Natural killer cell (primary cell): Measurements from ENCODE around the gene MSI2. TPM values are rescaled to one million over a fixed set of nuclear protein-coding genes. Genes with fewer than 3 reads are reported as not detected.

Experiments
- ATAC-seq, 3 donors: fragments of 150-1000 bp in 2 of 3; fragments of 200-7000 bp in 1 of 3; cut with Tn5 transposase; 1 replicate in 1 of 3; 2 replicates in 2 of 3; pipeline ENCODE4 v1.10.0; 2021; ENCODE audit warnings: mild to moderate bottlenecking in 2 of 3, moderate library complexity in 2 of 3
- DNase-seq, 2 donors: peaks; one replicate each; pipeline versions ENCODE4 v3.0.0 to v3.0.0-alpha.2; 2013 to 2021; ENCODE audit warnings: mixed read lengths in 1 of 2
- H3K27ac ChIP-seq: one replicate; pipeline ENCODE4 v1.5.1; 2013; ENCODE audit warnings: mild to moderate bottlenecking, low read length
- H3K27me3 ChIP-seq: one replicate; pipeline ENCODE4 v1.6.1; 2013; ENCODE audit warnings: low read length; ENCODE audit not compliant: control insufficient read depth, insufficient read depth
- H3K36me3 ChIP-seq: one replicate; pipeline ENCODE4 v1.6.1; 2013; ENCODE audit warnings: low read length; ENCODE audit not compliant: control insufficient read depth, insufficient read depth
- H3K4me1 ChIP-seq: one replicate; pipeline ENCODE4 v1.6.1; 2013; ENCODE audit warnings: low read length; ENCODE audit not compliant: control insufficient read depth, insufficient read depth
- H3K4me3 ChIP-seq: one replicate; pipeline ENCODE4 v1.5.1; 2013; ENCODE audit warnings: low read length
- H3K9me3 ChIP-seq: one replicate; pipeline ENCODE4 v1.6.1; 2013; ENCODE audit warnings: low read length; ENCODE audit not compliant: control insufficient read depth, insufficient read depth
- H3K27ac Mint-ChIP-seq, 2 donors: one replicate each; pipeline ENCODE4 v1.8.0; 2022; ENCODE audit warnings: mild to moderate bottlenecking in 2 of 2, mixed read lengths in 2 of 2, moderate library complexity in 1 of 2
- H3K27me3 Mint-ChIP-seq, 2 donors: one replicate each; pipeline ENCODE4 v1.8.0; 2022; ENCODE audit warnings: low read depth in 2 of 2, mixed read lengths in 2 of 2
- H3K36me3 Mint-ChIP-seq: one replicate; pipeline ENCODE4 v1.8.0; 2022; ENCODE audit warnings: mixed read lengths
- H3K4me1 Mint-ChIP-seq, 2 donors: one replicate each; pipeline ENCODE4 v1.8.0; 2022; ENCODE audit warnings: mixed read lengths in 2 of 2
- H3K4me3 Mint-ChIP-seq: one replicate; pipeline ENCODE4 v1.8.0; 2022; ENCODE audit warnings: mild to moderate bottlenecking, moderate library complexity, mixed read lengths
- H3K9me3 Mint-ChIP-seq, 2 donors: one replicate each; pipeline ENCODE4 v1.8.0; 2022; ENCODE audit warnings: mixed read lengths in 2 of 2
- WGBS: methylation state at CpG from one replicate; pipeline ENCODE4 v1.1.7; 2013; ENCODE audit warnings: missing lambda C conversion rate; ENCODE audit not compliant: insufficient coverage; 5-methylcytosine and 5-hydroxymethylcytosine counted together
- intact Hi-C: fragments of 100-400 bp; cut with micrococcal nuclease; formaldehyde crosslinking; loops from one replicate; pipeline ENCODE4 v1.14.2; 2022
- total RNA-seq, 4 donors: library from RNA; stranded (reverse); fragments of 120-200 nt in 1 of 4; gene quantifications; one replicate each; pipeline versions ENCODE4 v1.2.3 to v1.2.4, GENCODE V29; 2013 to 2022
- TF ChIP-seq, protein P1 (sequence below): fragments of 200-600 bp; IDR thresholded peaks from one replicate; pipeline ENCODE4 v1.8.0; 2022; ENCODE audit warnings: antibody characterized with exemption

The MSI2 gene
- total RNA-seq, 3 donors from 2014 or later (not counting 1 experiment from before 2014, with no cell fraction given): 95.5 to 145 (median 96.8) TPM

DNA sequence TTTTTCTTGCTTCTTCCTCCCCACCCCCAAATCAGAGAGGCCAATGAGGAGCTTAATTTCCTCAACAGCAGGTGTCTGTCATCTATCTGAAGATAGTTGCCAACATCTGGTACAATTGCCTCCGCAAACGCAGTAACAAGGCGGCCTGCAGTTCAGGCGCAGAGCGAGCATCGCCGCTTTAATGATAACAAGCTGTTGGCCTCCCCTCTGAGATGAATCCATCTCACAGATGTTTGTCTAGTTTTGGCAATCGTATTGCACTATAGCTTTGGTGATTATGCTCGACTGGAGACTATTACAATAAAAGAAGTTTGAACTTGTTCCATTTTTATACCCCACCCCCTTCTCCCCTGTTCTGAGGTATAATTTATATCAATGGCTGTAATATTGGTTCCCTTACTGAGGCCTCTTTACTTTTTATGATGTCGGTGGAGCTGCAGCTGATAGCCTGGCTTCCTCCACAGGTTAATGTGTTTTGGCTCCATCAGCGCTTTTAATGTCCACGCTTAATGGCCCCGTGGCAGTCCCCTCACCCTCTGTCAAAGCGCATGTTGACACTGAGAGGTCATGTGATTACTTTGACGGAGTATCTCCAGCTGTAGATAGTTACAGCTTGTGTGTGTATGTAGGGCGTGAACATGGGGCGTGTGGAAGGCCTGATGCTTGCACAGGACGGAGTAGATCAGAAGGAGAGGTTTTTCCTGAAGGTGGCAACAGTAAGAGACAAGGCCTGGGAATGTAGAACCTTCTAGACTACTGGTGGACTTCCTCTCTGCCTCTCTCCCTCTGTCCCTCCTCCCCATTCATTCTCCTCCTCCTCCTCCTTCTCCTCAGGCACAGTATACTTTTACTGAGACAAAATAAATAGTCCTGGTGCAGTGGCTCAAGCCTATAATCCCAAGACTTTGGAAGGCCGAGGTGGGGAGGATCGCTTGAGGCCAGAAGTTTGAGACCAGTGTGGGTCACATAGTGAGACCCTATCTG lies 164.7 kb downstream of the MSI2 start:
- peaks cover 6% of the 10 kb centered on the region for H3K4me1 ChIP-seq
- ATAC-seq: no peak
- Mint-ChIP-seq H3K4me1 (peaks cover 10 to 30% of the 10 kb centered on the region in 2 donors), H3K36me3 (no peaks in the 10 kb centered on the region), H3K27me3 (no peaks in the 10 kb centered on the region), H3K27ac (no peak overlapping the region), H3K9me3 (no peaks in the 10 kb centered on the region), H3K4me3 (no peak overlapping the region)
- no peak overlapping the region for H3K4me3 ChIP-seq
- no peaks in the 10 kb centered on the region for H3K27me3 ChIP-seq
- DNase-seq: no peak
- peaks cover 4% of the 10 kb centered on the region for H3K9me3 ChIP-seq
- H3K27ac ChIP-seq: no peak overlapping the region
- 93% methylated on average over 19 of the region's 20 CpGs for WGBS
- intact Hi-C loops: no loop called here
- H3K36me3 ChIP-seq: no peaks in the 10 kb centered on the region
- TF ChIP-seq, protein P1, sequence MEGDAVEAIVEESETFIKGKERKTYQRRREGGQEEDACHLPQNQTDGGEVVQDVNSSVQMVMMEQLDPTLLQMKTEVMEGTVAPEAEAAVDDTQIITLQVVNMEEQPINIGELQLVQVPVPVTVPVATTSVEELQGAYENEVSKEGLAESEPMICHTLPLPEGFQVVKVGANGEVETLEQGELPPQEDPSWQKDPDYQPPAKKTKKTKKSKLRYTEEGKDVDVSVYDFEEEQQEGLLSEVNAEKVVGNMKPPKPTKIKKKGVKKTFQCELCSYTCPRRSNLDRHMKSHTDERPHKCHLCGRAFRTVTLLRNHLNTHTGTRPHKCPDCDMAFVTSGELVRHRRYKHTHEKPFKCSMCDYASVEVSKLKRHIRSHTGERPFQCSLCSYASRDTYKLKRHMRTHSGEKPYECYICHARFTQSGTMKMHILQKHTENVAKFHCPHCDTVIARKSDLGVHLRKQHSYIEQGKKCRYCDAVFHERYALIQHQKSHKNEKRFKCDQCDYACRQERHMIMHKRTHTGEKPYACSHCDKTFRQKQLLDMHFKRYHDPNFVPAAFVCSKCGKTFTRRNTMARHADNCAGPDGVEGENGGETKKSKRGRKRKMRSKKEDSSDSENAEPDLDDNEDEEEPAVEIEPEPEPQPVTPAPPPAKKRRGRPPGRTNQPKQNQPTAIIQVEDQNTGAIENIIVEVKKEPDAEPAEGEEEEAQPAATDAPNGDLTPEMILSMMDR: no peak

DNA sequence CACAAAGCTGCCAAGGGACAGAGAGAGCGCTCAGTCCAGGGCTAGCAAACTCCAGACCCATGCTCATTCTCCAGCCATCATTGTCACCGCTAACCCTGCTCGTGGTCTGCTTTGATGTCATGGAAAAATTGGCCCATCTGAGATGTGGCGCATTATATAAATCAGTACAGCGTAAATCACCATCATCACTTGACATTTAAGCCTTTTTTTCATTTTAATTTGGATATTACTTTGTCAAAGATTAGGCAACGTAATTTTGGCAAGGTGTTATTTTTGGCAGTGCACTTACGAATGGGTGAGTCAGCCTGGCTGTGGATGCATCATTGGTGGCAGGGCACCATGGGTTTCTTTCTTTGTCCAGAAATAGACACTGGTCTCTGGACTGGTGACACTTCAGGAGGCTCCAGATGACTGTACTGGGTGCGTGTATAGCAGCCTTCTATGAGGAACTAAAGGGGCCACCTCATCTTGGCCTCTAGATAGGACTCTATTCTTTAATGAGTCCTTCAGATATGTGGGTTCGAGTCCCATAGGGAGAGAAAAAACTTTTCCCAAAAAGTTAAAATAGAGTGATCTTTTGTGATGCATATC lies 166.3 kb downstream of the MSI2 start:
- DNase-seq (no peak), ATAC-seq (no peak)
- H3K27me3 Mint-ChIP-seq: no peaks in the 10 kb centered on the region
- H3K36me3 Mint-ChIP-seq: no peaks in the 10 kb centered on the region
- Histone ChIP-seq H3K4me1 (peaks cover 6% of the 10 kb centered on the region), H3K4me3 (no peak overlapping the region), H3K9me3 (no peaks in the 10 kb centered on the region), H3K36me3 (no peaks in the 10 kb centered on the region), H3K27me3 (no peaks in the 10 kb centered on the region), H3K27ac (no peak overlapping the region)
- no peaks in the 10 kb centered on the region for H3K9me3 Mint-ChIP-seq
- intact Hi-C loops: no loop called here
- no peak overlapping the region for H3K27ac Mint-ChIP-seq
- no peak overlapping the region for H3K4me3 Mint-ChIP-seq
- TF ChIP-seq, protein P1: no peak
- H3K4me1 Mint-ChIP-seq: peaks cover 5 to 16% of the 10 kb centered on the region in 2 donors
- WGBS: 75% methylated on average over 9 of the region's 9 CpGs

DNA sequence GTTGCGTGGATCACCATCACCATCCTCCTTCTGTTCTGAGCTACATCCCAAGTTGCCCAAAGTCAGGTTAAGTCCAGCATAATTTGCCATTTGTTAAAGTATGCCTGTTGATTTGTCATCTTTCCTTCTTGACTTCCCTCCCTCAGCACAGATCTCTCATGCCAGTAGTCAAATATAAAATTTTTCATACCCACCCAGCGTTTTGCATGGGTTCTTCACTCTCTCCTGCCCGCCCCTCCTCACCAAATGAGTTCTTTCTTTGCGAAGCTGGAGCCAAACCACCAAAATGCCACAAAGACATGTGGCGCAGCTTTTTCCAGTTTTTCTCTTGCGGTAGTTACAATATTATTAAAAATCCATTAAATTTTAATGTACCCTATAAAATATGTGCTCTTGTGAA lies 167.2 kb downstream of the MSI2 start:
- H3K4me1 ChIP-seq: peaks cover 6% of the 10 kb centered on the region
- intact Hi-C loops: no loop called here
- H3K27me3 ChIP-seq: no peaks in the 10 kb centered on the region
- Mint-ChIP-seq H3K4me3 (no peak overlapping the region), H3K27me3 (no peaks in the 10 kb centered on the region), H3K9me3 (no peaks in the 10 kb centered on the region), H3K36me3 (no peaks in the 10 kb centered on the region), H3K4me1 (peaks cover 5 to 16% of the 10 kb centered on the region in 2 donors), H3K27ac (no peak overlapping the region)
- TF ChIP-seq, protein P1: no peak
- DNase-seq (no peak), ATAC-seq (no peak)
- H3K36me3 ChIP-seq: no peaks in the 10 kb centered on the region
- no peaks in the 10 kb centered on the region for H3K9me3 ChIP-seq
- no peak overlapping the region for H3K27ac ChIP-seq
- H3K4me3 ChIP-seq: no peak overlapping the region
- WGBS: 49% methylated on average over 4 of the region's 6 CpGs
